ENCODE results near the gene SH3BP2. TPM values are rescaled to one million over a fixed set of nuclear protein-coding genes. Genes with fewer than 3 reads are reported as not detected.

SH3BP2 gene
- total RNA-seq, 1 experiment from 2014 or later = 16.9 TPM

- DNase-seq (ENCODE audit: low read depth) = peak; percentile 48
Measured at GRCh38 chr4:2817701-2818350, 24.9 kb downstream of the SH3BP2 start.

- DNase-seq (ENCODE audit: low read depth) = no peak
Measured at GRCh38 chr4:2818351-2818939, 25.6 kb downstream of the SH3BP2 start.

- no peak for DNase-seq (ENCODE audit: low read depth)
Measured at GRCh38 chr4:2819244-2820215, 26.6 kb downstream of the SH3BP2 start.

- no peak for DNase-seq (ENCODE audit: low read depth)
Measured at GRCh38 chr4:2820216-2820982, 27.5 kb downstream of the SH3BP2 start.

GRCh38 chr4:2822461-2823300 is 29.8 kb downstream of the SH3BP2 start:
- DNase-seq (ENCODE audit: low read depth) = no peak

DNA sequence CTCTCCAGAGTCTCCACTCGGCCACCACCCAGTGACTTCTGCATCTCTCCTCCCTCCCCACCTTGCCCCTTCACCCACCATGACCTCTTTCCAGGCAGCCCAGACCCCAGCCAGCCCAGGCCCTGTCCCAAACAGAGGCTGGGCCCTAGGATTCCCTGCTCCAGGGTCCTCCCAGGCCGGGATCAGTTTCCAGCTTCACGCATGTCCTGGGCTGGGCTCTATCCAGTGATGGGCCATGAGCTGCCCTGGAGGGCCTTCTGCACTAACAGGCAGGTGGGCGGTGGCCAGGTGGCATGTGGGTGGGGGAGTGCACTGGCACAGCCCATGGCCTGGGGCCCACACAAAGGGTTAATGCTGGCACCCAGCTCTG is 30.4 kb downstream of the SH3BP2 start:
- no peak for DNase-seq (ENCODE audit: low read depth)

DNA sequence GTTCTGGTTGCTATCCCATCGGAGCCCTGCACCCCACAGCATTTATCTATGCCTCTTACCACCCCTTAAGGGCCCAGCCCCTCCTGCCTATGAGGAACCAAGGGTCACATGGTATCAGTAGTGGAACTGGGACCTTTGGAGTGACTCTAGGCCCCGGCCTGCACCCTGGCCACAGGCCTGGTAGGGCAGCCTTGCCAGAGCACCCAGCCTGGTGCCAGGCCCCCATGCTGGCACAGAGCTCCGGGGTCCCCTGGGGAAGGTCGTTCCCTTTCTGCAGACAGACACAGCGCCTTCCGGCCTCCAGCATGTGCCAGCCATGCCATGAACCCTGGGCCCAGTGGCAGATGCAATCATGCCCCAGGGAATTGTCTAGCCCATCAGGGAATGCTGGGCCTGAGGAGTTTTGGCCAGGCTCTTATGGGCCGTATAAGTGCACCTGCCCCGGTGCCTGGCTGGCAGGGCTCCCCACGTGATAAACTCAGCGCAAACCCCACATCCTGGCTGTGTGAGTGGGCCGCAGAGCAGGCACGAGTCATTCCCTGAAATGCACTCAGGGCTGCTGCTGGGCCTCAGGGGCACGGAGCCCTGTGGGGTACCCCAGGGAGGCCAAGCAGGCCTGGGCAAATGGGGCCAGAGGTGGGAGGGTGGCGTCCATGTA is 30.9 kb downstream of the SH3BP2 start:
- no peak for DNase-seq (ENCODE audit: low read depth)

GRCh38 chr4:2824329-2824835 is 31.5 kb downstream of the SH3BP2 start:
- DNase-seq (ENCODE audit: low read depth) = no peak

DNA sequence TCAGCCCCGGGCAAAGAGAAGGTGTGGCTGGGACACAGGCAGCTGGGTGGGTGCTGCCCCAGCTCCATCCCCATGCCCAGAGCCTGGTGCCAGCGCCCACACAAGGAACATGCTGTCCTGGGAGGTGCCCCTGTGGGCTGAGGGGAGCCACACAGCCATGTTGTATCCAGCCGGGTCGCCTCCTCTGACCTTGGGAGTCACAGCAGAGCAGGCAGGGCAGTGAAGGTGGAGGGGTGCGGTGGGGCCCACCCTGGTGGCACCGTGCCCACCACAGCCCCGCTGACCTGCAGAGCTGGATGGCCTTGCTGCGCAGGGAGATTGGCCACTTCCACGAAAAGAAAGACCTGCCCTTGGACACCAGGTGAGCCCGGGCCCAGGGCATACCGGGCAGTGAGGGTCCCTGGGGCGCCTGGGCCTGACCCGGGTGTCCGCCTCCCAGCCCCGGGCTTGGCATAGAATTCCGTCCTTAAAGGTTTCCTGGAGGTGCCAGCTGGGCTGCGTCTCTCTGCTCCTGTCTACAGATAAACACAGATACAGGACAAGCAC is 32.0 kb downstream of the SH3BP2 start:
- no peak for DNase-seq (ENCODE audit: low read depth)

DNA sequence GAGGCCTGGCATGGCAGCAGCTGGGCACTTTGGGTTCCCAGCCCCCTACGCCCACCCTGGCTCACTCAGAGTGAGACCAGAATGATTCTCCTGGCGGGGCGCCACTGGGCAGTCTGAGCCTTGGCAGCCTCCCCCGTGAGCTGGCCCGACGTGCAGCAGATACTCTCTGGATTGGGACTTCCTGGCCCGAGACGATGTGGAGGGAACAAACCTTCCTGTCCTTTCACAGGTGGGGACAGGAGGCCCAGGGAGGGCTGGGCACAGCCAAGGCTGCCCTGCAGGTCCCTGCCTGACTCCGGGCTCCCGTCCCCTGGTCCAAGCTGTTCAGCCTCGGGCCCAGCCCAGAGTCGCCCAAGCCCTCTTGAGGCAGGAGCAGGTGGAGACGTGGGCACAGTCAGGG is 32.9 kb downstream of the SH3BP2 start:
- DNase-seq (ENCODE audit: low read depth) = no peak

GRCh38 chr4:2827071-2827873 is 34.4 kb downstream of the SH3BP2 start:
- no peak for DNase-seq (ENCODE audit: low read depth)

DNA sequence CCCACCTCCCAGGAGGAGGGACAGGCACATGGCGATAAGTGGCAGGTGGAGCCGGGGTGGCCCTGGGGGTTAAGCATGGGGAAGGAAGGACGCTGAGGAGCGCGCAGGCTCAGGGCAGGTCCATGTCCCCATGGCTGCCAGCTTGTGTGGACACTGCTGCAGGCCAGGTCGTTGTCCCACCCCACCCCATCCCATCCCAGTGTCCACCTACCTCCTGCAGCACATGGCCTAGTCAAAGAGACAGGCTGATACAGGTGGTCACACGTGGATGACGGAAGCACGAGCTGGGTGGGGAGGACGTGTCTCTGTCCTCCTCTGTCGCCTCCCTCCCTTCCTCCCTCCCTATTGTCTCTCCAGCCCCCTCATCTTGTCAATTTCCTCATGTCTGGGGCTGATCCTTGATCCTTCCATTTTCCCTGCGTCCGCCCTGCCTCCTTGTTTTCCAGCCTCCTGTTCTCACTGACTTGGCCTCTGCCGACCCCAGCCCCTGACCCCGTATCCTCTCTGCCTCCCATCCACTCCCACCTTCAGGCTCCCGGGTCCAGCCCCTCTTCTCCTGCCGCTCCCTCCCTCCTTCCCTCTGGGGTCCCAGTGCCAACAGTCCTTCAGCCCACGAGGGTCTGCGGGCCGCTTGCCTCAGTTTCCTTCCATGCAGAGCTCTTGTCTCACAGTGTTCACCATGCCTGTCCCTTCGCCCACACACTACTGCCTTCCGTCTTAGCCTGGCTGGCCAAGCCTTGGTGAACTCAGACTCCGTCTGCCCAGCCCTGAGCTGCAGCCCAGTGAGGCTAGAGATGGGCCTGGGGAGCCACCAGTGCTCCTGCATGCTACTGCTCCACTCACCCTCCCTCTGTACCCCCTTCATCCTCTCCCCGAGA is 35.2 kb downstream of the SH3BP2 start:
- no peak for DNase-seq (ENCODE audit: low read depth)

- no peak for DNase-seq (ENCODE audit: low read depth)
Measured at GRCh38 chr4:2828758-2829181, 35.9 kb downstream of the SH3BP2 start.

- no peak for DNase-seq (ENCODE audit: low read depth)
Measured at GRCh38 chr4:2829321-2829932, 36.5 kb downstream of the SH3BP2 start.

DNA sequence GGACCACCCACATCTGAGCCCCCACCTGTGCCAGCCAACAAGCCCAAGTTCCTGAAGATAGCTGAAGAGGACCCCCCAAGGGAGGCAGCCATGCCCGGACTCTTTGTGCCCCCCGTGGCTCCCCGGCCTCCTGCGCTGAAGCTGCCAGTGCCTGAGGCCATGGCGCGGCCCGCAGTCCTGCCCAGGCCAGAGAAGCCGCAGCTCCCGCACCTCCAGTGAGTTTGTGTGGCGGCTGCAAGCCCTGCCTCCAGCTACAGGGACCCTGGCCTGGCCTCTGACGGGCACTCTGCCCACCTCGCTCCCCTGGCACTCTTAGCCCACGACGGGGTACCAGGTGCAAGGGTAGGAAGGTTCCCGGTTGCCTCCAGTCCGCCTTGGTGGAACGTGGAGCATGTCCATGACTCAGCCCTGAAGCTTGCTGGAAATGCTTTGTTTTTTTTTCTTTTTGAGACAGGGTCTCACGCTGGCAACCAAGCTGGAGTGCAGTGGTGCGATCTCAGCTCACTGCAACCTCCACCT is 37.1 kb downstream of the SH3BP2 start:
- no peak for DNase-seq (ENCODE audit: low read depth)

GRCh38 chr4:2830632-2831610 is 38.0 kb downstream of the SH3BP2 start:
- no peak for DNase-seq (ENCODE audit: low read depth)
